NCI-H1694 treated with DMSO at 0.1 percent for 48 hours (cell line): ENCODE data around the gene UBAP1L.

Experiments used
- DNase-seq: peaks from one replicate; lab custom pipeline; 2025; lab: John Stamatoyannopoulos, UW

The UBAP1L gene

DNA sequence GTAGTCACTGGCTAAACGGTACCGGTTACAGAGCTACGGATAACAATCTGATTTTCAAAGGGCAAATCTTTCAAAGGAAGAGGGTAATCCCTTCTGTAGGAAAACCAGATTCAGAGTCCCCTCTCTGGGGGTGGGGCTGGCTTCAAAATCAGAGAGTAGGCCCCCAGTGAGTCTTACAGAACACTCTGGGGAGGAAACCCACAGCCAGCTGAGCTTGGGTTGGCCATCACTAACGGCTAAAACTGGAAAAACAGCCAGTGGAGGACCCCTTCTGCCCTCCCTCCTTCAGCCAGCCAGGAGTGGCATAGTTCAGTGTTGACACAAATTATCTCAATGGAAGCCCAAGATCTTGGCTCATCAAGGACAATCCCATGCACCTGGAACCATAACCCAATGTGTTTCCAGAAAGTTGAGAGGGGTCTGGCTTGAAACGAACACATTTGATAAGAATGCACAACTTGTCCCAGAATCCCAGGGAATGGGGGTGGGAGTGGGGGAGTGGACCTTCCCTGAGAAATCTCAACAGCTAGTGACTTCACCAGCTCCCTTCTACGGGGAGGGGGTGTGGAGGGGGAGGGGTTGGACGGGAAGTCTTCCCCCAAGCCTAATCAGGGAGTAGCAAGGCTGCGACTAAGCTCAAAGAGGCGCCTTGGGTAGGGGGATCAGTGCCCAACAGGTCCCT, 48.2 kb downstream of the UBAP1L start:
- no peak for DNase-seq

DNA sequence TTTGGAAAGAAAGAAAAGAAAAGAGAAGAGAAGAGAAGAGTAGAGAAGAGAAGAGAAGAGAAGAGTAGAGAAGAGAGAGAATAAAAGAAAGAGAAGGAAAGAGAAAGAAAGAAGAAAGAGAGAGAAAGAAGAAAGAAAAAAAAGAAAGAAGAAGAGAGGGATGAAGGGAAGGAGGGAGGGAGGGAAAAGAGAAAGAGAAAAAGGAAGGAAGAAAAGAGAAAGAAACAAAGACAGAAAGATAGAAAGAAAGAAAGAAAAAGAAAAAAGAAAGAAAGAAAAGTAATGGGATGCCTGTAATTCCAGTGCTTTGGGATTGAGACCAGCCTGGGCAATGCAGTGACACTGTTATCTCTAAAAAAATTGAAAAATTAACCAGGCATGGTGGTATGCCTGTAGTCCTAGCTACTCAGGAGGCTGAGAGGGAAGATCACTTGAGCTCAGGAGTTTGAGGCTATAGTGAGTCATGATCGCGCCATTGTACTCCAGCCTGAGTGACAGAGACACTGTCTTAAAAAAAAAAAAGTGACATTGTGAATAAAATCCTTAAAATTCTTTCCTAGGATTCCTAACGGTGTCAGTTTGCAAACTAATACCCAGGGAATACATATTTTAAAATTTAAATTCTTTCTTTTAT, 48.9 kb downstream of the UBAP1L start:
- DNase-seq: no peak

DNA sequence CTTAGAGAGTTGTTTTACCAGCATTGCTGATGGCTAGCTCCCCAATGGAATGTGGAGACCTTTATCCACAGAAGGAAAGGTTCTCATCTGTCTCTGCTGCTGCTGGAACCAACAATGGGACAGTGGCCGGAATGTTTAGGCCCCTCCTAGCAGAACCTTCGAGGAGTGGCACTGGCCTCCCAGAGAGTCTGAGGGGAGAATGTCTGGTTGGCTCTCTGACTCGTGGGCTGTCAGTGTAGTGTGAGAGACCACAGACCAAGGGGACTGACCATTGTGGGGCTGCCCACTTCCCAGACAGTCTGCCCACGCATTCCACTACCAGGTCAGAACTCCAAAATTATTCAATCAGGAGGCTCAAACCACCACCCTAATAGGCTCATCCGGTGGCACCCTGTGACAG, 52.3 kb downstream of the UBAP1L start:
- no peak for DNase-seq

DNA sequence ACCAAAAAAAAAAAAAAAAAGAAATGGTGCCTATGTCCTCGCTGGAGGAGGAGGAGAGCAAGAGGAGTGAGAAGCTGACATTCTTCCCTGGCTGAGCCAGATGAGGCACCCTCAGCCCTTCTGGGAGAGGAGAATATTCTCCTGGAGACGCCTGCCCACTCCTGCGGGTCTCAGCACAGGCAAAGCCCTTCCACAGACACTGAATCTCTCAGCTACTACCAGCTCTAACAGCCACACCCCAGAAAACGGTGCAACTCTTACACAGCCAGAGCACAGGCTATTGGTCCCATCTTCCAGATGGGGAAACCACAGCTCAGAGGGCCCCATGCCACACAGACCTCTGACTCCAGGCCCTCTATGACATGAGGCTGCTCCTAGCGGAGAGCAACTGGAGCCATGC, 52.9 kb downstream of the UBAP1L start:
- no peak for DNase-seq

DNA sequence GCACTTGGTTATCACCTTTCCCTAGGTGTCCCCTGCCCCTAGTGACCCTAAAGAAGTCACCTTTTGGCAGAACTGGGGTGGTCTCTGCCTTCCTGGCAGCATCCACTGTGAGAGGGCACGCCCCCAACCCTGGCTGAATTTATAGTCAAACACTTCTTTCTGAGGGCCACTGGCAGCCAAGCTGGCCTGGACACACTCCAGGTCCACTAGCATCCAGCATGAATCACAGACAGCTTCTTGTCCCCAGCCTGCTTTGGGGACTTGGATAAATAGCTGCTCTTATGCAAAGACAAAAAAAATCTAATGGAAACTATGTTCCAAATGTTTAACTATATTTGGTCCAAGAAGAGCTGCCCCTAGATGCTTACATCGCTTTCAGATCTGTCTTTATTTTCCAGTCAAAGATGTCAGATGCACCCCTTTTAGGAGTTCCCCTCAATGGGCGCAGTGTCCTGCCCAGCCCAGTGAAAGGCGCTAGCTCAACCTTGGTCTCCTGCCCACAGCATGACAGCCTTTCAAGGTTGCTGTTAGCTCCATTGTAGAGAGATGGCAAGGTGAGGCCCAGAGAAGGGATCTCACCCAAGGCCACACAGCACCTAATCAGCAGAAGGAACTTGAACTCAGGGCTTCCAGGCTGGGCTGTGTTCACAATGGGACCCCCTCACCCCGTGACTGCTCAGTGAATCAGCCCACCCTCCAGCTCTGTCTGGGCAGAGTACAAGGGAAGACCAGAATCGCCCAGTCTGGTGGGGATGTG, 54.2 kb downstream of the UBAP1L start:
- DNase-seq: no peak

DNA sequence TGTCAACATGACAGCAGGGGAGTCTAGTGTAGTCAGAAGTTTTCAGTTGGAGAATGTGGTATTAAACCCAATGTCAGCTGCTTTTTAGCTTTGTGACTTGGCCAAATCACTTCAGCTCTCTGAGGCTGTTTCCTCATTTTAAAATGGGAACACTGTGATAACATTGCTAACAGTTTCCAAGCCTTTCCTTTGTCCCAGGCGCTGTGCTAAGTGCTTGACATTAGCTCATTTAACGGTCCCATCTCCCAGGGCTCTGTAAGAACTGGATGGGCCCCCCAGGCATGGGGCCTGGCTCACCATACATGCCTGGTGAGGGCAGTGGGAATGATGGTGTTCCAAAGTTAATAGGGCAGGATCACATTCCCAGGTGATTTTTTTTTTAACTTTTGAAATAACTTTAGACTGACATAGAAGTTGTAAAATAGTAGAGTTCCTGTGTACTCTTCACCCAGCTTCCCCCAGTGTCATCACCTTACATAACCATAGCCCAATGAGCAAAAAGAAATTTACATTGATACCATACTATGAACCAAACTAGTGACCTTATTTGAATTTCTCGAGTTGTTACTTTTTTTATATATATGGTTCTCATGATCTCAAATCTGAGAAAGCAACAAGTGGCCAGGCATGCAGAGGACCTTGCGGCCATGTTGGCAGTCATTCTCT, 54.9 kb downstream of the UBAP1L start:
- no peak for DNase-seq

DNA sequence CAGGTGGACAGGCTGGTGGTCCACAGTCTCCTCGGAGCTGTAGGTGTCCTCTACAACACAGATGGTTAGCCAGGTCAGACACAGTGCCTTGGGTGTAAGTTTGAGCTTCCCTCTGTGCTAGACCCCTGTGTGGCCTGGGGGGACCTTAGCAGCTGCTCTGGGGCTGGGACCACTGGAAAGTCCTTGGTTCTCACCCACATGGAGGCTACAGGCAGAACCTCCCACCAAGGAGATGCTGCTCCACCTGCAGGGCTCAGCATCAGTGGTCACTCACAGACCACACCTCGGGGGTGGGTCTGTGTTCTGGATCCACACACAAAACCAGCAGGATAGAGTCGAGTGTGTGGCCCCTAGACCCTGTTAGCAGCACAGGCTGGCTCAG, 55.6 kb downstream of the UBAP1L start:
- DNase-seq: no peak

DNA sequence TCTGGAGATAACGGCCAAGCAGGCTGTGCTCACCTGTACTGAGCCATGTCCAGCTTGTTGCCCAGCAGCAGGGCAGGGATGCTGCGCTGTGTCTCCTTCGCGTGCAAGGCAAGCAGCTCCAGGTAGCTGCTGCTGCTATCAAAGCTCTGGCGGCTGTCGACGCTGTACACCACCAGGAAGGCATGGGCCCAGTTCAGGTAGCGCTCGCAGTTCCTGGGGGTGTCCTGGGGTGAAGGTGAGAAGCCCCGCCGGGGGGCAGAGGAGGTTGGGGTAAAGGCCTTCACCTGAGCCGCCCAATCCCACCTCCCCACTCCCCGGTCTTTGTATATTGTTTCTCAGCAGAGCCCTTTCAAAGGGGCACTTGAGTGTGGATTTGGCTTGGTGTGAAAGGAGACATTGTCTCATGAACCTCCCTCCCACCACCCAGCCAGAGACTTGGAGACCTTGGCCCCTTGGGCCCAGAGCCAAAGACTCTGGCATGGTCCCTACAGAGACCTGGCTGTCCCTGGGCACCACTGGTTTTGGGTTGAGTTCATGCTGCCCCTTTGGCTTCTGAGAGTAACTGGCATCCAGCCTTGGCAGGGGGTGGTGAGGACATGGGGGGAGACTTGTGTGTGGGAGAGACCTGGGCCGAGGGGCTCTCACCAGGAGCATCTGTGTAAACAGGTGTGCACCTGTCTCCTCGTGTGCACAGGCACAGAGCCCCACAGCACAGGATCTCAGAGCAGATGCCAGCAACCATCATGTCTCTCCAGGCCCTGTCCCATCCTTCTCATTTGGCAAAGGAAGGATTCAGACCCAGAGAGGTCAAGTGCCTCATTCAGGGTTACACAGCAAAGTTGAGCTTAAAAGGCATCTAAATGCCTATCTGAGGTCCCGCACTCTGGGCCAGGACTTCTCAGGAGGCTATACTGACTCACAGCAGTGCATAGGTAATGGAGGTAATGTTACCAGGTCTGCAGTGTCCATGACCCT, 56.3 kb downstream of the UBAP1L start:
- no peak for DNase-seq

DNA sequence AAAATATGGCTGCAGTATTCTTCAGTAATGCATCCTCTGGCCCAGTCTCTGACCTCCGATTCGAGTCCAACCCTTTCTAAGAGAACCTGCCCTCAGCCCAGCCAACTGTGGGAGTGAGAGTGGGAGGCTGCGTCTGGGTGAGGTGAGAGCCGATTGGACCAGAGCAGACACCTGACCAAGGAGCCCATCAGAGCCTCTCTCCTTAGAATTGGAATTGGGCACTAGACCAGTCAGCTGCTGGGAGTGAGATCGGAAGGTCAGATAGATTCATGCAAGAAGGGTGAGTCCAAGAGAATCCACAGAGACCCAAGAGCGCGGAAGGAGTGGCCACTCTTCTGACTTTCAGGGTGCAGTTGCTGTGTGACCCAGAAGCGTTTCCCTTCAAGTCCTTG, 57.5 kb downstream of the UBAP1L start:
- no peak for DNase-seq

DNA sequence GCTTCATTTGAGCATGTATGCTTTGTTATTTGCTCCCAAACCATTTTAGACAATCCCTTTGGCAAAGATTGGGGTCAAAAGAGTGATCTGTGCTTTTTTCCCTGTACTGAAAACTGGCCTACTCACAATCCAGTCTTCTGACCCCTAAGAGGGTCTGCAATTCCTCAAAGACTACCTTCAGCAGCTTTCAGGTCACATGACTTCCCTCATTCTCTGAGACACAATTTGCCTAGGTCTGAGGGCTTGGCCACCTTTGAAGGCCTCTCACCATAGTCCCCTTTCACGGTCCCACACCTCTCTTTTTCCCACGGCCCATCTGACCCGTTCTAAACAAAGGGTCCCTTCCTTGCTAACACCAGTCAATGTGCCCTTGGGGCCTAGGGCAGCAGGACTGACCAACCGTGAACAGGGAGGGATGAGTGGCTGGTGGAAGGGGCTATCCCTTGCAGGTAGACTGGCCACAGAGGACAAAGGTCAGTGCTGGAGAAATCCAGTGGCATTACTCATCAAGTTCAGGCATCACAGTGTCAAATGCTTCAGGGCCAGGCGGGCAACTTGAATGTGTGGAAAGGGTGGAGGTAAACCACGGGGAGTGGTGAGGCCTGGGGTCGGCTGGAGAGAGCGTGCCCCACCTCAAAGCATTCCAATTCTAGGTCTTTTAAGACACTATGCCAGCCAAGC, 58.0 kb downstream of the UBAP1L start:
- no peak for DNase-seq

DNA sequence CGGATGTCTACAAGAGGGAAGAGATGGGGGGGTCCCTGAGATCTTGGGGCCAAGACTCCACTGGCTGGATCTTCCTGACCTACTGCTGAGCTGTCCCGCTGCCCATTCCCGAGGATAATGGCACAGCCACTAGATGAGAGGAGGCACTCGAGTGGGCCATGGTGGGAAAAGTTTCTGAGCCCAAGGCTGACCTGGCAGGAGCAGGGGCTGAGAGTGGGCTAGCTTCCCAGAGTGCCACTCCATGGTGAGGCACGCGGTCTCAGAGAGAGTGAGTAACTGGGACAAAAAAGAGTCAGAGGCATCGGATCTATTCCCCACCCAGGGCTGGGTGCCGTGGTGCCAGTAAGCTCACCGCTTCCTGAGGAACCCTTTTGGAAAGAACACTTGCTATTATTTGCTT, 58.9 kb downstream of the UBAP1L start:
- no peak for DNase-seq

DNA sequence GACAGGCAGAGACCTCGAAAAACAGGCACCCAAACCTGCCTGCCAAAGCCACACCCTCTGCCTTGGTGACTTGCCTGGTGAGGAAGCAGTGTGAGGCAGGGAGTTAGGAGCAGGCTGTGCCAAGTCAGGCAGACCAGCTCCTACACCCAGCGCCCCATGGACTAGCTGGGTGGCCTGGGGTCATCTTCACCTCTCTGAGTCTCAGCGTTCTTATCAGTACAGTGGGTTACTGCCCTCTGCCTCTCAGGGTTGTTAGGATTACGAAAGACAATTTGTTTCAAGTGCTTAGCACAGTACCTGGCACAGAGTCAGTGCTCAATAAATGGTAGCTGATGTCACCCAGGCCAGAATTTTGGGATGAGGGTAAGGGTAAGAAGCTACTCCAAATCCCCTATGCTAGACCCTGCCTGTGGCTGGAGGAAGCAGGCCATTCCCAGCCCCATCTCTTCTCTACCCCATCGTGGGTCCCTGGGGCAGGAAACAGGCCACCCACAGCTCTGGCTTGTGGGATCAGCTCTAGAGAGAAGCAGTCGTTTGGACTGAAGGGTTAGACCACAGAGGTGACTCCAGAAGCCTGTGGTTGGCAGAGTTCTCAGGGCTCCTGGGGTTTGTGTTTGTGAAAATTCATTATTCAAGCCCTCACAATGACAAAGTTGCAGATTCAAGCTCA, 59.7 kb downstream of the UBAP1L start:
- no peak for DNase-seq

DNA sequence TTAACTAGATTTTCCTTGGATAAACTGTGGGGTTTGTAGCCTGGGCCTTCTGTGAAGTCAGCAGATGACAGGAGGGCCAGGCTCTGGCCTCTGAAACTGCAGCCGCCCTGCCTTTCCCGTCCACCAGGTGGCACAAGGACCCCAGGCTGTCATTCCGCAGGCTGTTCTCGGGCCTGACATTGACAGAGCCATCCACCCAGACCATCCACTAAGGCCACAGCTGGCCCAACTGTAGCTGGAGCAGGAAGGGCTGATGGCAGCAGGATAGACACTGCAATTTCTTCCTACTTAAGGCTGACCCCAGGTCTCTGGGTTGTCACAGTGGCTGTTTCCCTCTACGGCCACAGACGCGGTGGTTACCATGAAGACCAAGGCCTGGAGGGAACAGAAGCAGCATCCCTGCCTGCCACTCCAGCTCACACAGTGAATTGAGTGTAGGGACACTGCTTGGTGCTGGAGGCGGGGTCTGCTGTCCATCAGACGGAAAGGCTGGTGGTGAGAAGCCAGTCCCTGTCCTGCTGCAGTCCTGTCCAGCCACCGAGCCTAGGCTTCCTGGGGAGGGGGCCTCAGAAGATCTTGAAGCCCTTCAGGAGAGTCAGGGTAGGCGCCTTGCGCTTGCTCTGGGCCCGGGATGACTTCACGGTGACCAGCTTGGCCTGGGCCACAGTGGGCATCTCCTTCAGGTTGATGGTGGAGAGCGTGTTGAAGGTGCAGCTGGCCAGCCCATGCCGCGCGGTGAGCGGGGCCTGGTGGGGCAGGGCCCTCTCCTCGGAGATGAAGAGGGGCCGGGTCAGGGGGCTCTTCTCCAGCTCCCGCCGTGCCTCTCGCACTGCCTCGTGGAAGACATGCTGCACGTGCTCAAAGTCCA, 60.4 kb downstream of the UBAP1L start:
- peak; percentile 50 for DNase-seq

DNA sequence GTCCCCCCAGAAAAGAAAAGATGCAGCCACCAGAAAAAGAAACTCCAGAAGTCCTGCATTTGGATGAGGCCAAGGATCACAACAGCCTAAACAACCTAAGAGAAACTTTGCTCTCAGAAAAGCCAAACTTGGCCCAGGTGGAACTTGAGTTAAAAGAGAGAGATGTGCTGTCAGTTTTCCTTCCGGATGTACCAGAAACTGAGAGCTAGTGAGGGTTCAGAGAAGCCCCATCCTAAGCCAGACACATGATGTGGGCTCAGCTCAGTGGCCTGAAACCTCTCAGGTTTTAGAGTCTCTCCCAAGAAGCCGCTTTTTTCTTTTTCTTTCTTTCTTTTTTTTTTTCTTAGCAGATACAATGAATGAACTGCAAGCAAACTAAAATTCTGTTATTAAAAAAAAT, 62.0 kb downstream of the UBAP1L start:
- no peak for DNase-seq

DNA sequence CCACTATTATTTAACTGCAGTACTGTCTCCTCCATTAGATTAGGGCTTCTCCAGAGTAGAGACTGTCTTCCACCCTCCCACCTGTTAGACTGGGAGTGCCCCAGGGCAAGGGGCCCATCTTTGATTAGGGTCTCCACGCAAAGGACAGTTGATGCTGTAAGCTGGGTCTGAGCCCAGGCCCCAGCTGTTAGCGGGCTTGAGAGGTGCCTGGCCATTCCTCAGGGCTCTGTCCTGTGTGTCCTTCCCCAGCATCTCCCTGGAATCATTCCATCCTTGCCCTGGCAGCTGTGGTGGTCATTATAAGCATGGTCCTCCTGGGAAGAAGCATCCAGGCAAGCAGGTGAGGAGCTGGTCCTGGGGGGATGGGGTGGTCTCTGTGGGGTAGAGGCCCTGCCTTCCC, 63.7 kb downstream of the UBAP1L start:
- no peak for DNase-seq

DNA sequence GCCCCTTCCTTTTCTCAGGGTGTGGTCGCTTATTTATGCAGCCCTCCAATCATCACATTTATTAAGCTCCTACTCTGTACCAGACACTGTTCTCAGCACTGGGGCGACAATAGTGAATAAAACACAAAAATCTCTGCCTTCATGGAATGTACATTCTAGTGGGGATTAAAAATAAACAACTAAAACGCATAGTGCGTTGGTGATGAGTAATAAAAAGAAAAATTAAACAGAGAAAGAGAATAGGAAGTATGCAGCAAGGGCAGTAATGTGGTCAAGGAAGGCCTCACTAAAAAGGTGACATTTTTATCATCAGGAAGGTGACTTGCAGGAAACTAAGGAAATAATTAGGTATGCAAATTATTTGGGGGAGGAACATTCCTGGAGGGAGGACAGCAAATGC, 64.7 kb downstream of the UBAP1L start:
- no peak for DNase-seq

DNA sequence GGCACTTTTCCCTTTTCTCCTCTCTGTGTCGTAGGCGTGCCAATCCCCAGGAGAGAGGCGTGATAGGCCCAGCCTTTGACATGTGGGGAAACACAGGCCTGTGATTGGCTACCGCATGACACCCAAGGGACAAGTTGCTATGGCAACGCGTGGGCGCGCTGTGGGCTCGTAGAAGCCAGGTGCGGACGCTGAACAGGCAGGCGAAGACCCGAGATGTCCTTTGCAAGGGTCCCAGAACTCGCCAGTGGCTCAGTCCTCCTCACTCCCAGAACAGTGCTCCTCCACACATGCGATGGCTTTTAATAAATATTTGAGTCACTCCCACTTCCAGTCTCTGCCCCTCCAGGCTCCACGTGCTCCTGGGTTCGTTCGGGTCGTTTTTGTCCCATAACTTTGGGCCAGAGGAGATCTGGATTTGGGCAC, 65.6 kb downstream of the UBAP1L start:
- DNase-seq: peak; percentile 83

DNA sequence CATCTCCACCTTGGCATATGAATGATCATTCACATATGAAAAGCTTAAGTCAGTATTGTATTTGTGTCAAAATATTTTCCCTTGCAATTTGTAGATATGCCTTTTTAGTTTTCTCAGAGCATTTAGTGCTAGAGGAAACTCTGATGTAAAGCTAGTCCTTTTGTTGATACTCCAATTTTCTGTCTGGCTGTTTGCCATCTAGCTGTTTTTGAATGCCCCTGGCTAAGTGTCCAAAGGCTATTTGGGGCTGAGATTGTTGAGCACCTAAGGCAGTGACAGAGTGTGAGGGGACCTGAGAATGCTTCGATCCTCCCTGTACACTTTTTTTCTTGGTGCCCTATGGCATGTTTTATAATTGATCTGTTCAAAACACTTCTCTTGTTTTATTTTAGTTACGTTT, 66.8 kb downstream of the UBAP1L start:
- no peak for DNase-seq

DNA sequence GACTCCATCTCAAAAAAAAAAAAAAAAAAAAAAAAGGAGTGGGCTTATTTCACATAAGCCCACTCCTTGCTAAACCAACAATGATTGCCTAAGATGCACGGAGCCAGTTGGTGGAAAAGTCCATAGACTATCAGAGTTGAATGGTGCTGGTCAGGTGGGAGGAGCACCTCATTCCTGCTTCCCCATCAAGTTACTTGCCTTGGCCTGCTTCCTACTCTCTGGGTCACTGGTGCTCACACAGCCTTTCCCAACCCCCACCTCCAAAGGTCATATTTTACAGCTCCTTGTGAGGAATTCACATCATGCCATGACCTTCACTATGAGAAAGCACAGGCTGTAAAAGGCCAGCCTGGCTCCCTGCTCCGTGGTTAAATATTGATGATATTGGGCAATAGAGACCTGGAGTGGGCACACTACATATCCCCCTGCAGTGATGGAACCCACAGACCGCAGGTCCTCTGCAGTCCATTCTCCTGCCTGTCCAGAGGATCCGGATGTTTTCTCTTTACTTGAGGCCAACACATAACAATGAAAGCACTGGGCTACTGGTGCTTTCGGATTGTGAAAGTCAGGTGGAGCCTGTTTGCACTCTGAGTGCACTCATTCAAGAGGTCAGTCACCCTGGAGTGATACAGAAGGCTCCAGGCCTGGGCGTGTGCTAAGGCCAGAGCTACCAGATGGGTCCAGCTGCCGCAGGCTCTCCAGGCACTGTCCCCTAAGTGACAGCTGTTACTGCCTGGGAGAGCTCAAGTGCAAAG, 70.1 kb downstream of the UBAP1L start, which contains the start of gene SLC51B:
Gene SLC51B, plus strand, starts transcription at position 664 of the 758 bp plus-strand sequence. CDS start 4,618 bp downstream, outside the sequence.
- no peak for DNase-seq
